HepG2 (cell line): ENCODE measurements around the gene MTO1. TPM values are rescaled to one million over a fixed set of nuclear protein-coding genes. Genes with fewer than 3 reads are reported as not detected.

Source experiments
- FOXP1 ChIP-seq, 2 experiments: fragments of 450-650 bp in 1 of 2; IDR thresholded peaks; 2 replicates each; pipeline ENCODE4 v1.6.1; 2017 to 2018; ENCODE audit warnings: antibody characterized with exemption in 1 of 2
- MYC ChIP-seq: sonication (generic); formaldehyde crosslinking; IDR thresholded peaks from 2 replicates; pipeline ENCODE4 v1.9.0; 2021; ENCODE audit warnings: missing genetic modification reagents, borderline replicate concordance
- NFATC3 ChIP-seq: sonication (generic); formaldehyde crosslinking; IDR thresholded peaks from 2 replicates; pipeline ENCODE4 v1.5.1; 2020; ENCODE audit warnings: mild to moderate bottlenecking, missing genetic modification reagents
- SMC3 ChIP-seq: IDR thresholded peaks from 2 replicates; pipeline ENCODE4 v1.6.1; 2011; ENCODE audit warnings: low read length, improper control_type of control experiment
- ZFP1 ChIP-seq: IDR thresholded peaks from 2 replicates; pipeline ENCODE4 v1.6.1; 2016
- ZNF160 ChIP-seq: sonication (generic); formaldehyde crosslinking; IDR thresholded peaks from 2 replicates; pipeline ENCODE4 v1.8.0; 2022; ENCODE audit warnings: mild to moderate bottlenecking, inconsistent platforms, missing genetic modification reagents
- ZNF3 ChIP-seq: IDR thresholded peaks from 2 replicates; pipeline ENCODE4 v1.7.0; 2017; ENCODE audit warnings: inconsistent platforms
- ZNF451 ChIP-seq: sonication (generic); formaldehyde crosslinking; IDR thresholded peaks from 2 replicates; pipeline ENCODE4 v1.5.0; 2020; ENCODE audit warnings: mild to moderate bottlenecking, missing genetic modification reagents
- ZNF543 ChIP-seq: sonication (generic); formaldehyde crosslinking; IDR thresholded peaks from 2 replicates; pipeline ENCODE4 v1.4.0; 2020; ENCODE audit warnings: mild to moderate bottlenecking, missing genetic modification reagents
- ZNF550 ChIP-seq: sonication (generic); formaldehyde crosslinking; IDR thresholded peaks from 2 replicates; pipeline ENCODE4 v1.4.0; 2020; ENCODE audit warnings: mild to moderate bottlenecking, missing genetic modification reagents, borderline replicate concordance
- polyA plus RNA-seq, 8 experiments: library from polyadenylated mRNA; depleted of rRNA in 3 of 8; stranded (reverse) in 7 of 8; unstranded in 1 of 8; fragments of >200 nt; fragmentation: Illumina TruSeq in 4 of 8; extraction: Trizol in 4 of 8; gene quantifications; 2 replicates each; pipeline versions ENCODE4 v1.2.1 to v1.2.3, GENCODE V29; 2011 to 2016; ENCODE audit warnings: low read depth in 4 of 8, missing spikeins in 1 of 8, mixed read lengths in 1 of 8; ENCODE audit not compliant: insufficient read depth in 1 of 8
- total RNA-seq, 5 experiments: library from RNA; depleted of rRNA; stranded (reverse); fragments of >200 nt; fragmentation: Illumina TruSeq; extraction: Trizol; gene quantifications; 2 replicates each; pipeline ENCODE4 v1.2.3, GENCODE V29; 2016; ENCODE audit warnings: low read depth in 1 of 5
- TF ChIP-seq, protein P1 (sequence below): sonication (generic); formaldehyde crosslinking; IDR thresholded peaks from 2 replicates; pipeline ENCODE4 v1.5.0; 2020; ENCODE audit warnings: missing genetic modification reagents
- TF ChIP-seq, protein P2 (sequence below): sonication (generic); formaldehyde crosslinking; IDR thresholded peaks from 2 replicates; pipeline ENCODE4; 2020; ENCODE audit warnings: missing genetic modification reagents, mild to moderate bottlenecking, borderline replicate concordance
- TF ChIP-seq, protein P3 (sequence below): sonication (generic); formaldehyde crosslinking; IDR thresholded peaks from 2 replicates; pipeline ENCODE4 v1.8.1; 2023; ENCODE audit warnings: missing genetic modification reagents, inconsistent platforms, borderline replicate concordance
- TF ChIP-seq, protein P4 (sequence below): sonication (generic); formaldehyde crosslinking; IDR thresholded peaks from 2 replicates; pipeline ENCODE4 v1.4.0; 2020; ENCODE audit warnings: missing genetic modification reagents
- TF ChIP-seq, protein P5 (sequence below): fragments of 450-650 bp; IDR thresholded peaks from 2 replicates; pipeline ENCODE4 v1.6.1; 2017
- TF ChIP-seq, protein P6 (sequence below): sonication (generic); formaldehyde crosslinking; IDR thresholded peaks from 2 replicates; pipeline ENCODE4 v1.4.0; 2020; ENCODE audit warnings: missing genetic modification reagents, borderline replicate concordance
- TF ChIP-seq, protein P7 (sequence below): sonication (generic); formaldehyde crosslinking; conservative IDR thresholded peaks from 2 replicates; pipeline ENCODE4 v1.4.0; 2020; ENCODE audit warnings: missing genetic modification reagents

The MTO1 gene
- total and polyA plus RNA-seq, 2 of the 13 experiments (the other 11 are each of a cell fraction or from before 2014, with no cell fraction given) = 21.1 to 45.3 TPM

DNA sequence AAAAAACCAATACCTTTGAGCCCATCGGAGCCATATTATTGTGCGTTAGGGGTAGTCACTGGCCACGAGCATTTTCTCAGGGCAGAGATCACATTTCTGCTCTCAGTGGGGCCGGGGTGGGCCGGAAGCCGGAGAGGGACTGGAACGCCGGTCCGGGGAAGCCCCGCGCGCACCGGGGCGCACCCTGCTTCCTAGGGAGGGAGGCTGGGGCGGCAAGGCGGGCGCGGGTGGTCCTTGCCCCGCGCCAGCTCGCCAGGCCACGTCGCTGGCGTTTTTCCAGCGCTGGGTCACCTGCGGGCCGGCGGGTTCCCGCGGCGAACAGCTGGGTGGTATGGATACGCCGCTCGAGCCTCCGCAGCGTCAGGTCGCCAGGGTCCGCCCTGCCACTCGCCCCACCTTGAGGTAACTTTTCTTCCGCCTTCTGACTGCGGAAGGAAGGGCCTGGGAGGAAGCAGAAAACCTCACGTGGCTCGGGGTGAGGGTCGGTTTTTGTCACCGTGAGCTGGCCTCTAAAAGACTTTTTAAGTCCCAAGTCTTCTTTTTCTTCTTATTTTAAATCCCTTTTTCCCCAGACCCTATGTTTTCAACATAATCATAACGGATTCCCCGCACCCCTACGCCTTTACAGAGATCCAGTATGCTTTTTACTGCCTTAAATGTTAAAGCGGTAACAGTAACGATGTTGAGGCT is 62.0 kb downstream of the MTO1 start (continued):
- TF ChIP-seq, protein P1, sequence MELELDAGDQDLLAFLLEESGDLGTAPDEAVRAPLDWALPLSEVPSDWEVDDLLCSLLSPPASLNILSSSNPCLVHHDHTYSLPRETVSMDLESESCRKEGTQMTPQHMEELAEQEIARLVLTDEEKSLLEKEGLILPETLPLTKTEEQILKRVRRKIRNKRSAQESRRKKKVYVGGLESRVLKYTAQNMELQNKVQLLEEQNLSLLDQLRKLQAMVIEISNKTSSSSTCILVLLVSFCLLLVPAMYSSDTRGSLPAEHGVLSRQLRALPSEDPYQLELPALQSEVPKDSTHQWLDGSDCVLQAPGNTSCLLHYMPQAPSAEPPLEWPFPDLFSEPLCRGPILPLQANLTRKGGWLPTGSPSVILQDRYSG (CRISPR knock-in tag) = no peak
- TF ChIP-seq, protein P2, sequence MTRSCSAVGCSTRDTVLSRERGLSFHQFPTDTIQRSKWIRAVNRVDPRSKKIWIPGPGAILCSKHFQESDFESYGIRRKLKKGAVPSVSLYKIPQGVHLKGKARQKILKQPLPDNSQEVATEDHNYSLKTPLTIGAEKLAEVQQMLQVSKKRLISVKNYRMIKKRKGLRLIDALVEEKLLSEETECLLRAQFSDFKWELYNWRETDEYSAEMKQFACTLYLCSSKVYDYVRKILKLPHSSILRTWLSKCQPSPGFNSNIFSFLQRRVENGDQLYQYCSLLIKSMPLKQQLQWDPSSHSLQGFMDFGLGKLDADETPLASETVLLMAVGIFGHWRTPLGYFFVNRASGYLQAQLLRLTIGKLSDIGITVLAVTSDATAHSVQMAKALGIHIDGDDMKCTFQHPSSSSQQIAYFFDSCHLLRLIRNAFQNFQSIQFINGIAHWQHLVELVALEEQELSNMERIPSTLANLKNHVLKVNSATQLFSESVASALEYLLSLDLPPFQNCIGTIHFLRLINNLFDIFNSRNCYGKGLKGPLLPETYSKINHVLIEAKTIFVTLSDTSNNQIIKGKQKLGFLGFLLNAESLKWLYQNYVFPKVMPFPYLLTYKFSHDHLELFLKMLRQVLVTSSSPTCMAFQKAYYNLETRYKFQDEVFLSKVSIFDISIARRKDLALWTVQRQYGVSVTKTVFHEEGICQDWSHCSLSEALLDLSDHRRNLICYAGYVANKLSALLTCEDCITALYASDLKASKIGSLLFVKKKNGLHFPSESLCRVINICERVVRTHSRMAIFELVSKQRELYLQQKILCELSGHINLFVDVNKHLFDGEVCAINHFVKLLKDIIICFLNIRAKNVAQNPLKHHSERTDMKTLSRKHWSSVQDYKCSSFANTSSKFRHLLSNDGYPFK = peak; percentile 76; the same call in 1 of the 2 replicates
- TF ChIP-seq ZNF550 (no peak), FOXP1 (IDR thresholded peaks at IDR 0.05) (no peak), FOXP1 (CRISPR knock-in tag; IDR thresholded peaks at IDR 0.05) (peak; percentile 17; the same call in 1 of the 2 replicates), ZNF543 (CRISPR knock-in tag) (0 out of 2 replicates have a peak, but pooled peaks have one; percentile 78), SMC3 (no peak), ZNF451 (CRISPR knock-in tag) (no peak), MYC (CRISPR knock-in tag) (peak; percentile 89), ZNF3 (CRISPR knock-in tag) (no peak), ZFP1 (CRISPR knock-in tag) (no peak), ZNF160 (CRISPR knock-in tag) (peak; percentile 68; the same call in 1 of the 2 replicates), NFATC3 (CRISPR knock-in tag) (no peak)
- TF ChIP-seq, protein P3, sequence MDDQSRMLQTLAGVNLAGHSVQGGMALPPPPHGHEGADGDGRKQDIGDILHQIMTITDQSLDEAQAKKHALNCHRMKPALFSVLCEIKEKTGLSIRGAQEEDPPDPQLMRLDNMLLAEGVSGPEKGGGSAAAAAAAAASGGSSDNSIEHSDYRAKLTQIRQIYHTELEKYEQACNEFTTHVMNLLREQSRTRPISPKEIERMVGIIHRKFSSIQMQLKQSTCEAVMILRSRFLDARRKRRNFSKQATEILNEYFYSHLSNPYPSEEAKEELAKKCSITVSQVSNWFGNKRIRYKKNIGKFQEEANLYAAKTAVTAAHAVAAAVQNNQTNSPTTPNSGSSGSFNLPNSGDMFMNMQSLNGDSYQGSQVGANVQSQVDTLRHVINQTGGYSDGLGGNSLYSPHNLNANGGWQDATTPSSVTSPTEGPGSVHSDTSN = no peak; the same call in 1 of the 2 replicates
- TF ChIP-seq, protein P4, sequence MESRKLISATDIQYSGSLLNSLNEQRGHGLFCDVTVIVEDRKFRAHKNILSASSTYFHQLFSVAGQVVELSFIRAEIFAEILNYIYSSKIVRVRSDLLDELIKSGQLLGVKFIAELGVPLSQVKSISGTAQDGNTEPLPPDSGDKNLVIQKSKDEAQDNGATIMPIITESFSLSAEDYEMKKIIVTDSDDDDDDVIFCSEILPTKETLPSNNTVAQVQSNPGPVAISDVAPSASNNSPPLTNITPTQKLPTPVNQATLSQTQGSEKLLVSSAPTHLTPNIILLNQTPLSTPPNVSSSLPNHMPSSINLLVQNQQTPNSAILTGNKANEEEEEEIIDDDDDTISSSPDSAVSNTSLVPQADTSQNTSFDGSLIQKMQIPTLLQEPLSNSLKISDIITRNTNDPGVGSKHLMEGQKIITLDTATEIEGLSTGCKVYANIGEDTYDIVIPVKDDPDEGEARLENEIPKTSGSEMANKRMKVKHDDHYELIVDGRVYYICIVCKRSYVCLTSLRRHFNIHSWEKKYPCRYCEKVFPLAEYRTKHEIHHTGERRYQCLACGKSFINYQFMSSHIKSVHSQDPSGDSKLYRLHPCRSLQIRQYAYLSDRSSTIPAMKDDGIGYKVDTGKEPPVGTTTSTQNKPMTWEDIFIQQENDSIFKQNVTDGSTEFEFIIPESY = no peak
- TF ChIP-seq, protein P5, sequence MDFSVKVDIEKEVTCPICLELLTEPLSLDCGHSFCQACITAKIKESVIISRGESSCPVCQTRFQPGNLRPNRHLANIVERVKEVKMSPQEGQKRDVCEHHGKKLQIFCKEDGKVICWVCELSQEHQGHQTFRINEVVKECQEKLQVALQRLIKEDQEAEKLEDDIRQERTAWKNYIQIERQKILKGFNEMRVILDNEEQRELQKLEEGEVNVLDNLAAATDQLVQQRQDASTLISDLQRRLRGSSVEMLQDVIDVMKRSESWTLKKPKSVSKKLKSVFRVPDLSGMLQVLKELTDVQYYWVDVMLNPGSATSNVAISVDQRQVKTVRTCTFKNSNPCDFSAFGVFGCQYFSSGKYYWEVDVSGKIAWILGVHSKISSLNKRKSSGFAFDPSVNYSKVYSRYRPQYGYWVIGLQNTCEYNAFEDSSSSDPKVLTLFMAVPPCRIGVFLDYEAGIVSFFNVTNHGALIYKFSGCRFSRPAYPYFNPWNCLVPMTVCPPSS = no peak
- TF ChIP-seq, protein P6, sequence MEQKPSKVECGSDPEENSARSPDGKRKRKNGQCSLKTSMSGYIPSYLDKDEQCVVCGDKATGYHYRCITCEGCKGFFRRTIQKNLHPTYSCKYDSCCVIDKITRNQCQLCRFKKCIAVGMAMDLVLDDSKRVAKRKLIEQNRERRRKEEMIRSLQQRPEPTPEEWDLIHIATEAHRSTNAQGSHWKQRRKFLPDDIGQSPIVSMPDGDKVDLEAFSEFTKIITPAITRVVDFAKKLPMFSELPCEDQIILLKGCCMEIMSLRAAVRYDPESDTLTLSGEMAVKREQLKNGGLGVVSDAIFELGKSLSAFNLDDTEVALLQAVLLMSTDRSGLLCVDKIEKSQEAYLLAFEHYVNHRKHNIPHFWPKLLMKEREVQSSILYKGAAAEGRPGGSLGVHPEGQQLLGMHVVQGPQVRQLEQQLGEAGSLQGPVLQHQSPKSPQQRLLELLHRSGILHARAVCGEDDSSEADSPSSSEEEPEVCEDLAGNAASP (CRISPR knock-in tag) = no peak
- TF ChIP-seq, protein P7, sequence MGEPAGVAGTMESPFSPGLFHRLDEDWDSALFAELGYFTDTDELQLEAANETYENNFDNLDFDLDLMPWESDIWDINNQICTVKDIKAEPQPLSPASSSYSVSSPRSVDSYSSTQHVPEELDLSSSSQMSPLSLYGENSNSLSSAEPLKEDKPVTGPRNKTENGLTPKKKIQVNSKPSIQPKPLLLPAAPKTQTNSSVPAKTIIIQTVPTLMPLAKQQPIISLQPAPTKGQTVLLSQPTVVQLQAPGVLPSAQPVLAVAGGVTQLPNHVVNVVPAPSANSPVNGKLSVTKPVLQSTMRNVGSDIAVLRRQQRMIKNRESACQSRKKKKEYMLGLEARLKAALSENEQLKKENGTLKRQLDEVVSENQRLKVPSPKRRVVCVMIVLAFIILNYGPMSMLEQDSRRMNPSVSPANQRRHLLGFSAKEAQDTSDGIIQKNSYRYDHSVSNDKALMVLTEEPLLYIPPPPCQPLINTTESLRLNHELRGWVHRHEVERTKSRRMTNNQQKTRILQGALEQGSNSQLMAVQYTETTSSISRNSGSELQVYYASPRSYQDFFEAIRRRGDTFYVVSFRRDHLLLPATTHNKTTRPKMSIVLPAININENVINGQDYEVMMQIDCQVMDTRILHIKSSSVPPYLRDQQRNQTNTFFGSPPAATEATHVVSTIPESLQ = no peak
